ENCODE data around the gene SPECC1L.

GRCh38 chr22:24413271-24413670 is 142.6 kb downstream of the SPECC1L start:
- TF ChIP-seq CTCF (IDR thresholded peaks at IDR 0.05) (no peak), POLR2A (IDR thresholded peaks at IDR 0.05) (no peak)
